NK-92 treated with Interleukin-12 subunit alpha and Interleukin-12 subunit beta, amount 100 ng/mL, for 24 hours (cell line): ENCODE data around the gene GALNT18.

Source experiments
- DNase-seq: peaks from one replicate; lab custom pipeline; 2025; lab: John Stamatoyannopoulos, UW

GALNT18 gene

GRCh38 chr11:11567936-11568650 is 53.7 kb downstream of the GALNT18 start:
- DNase-seq, result no peak

- DNase-seq, result no peak
These were observed 56.2 kb downstream of the GALNT18 start for GRCh38 chr11:11565636-11566035.

- DNase-seq, result no peak
These were observed 58.4 kb downstream of the GALNT18 start for GRCh38 chr11:11563200-11563975.

GRCh38 chr11:11561991-11562390 is 59.8 kb downstream of the GALNT18 start:
- DNase-seq, result no peak

- DNase-seq, result no peak
These were observed 63.0 kb downstream of the GALNT18 start for GRCh38 chr11:11558826-11559225.

GRCh38 chr11:11558396-11558795 is 63.4 kb downstream of the GALNT18 start:
- no peak for DNase-seq

GRCh38 chr11:11555208-11555607 is 66.6 kb downstream of the GALNT18 start:
- no peak for DNase-seq

GRCh38 chr11:11553573-11553972 is 68.2 kb downstream of the GALNT18 start:
- DNase-seq, result no peak

GRCh38 chr11:11552529-11553087 is 69.2 kb downstream of the GALNT18 start:
- no peak for DNase-seq

- DNase-seq, result no peak
These were observed 71.3 kb downstream of the GALNT18 start for GRCh38 chr11:11550534-11550933.

- DNase-seq, result no peak
These were observed 76.2 kb downstream of the GALNT18 start for GRCh38 chr11:11545285-11546275.

GRCh38 chr11:11543656-11544055 is 78.1 kb downstream of the GALNT18 start:
- no peak for DNase-seq

GRCh38 chr11:11540157-11540556 is 81.6 kb downstream of the GALNT18 start:
- no peak for DNase-seq

- no peak for DNase-seq
These were observed 83.4 kb downstream of the GALNT18 start for GRCh38 chr11:11538277-11538960.

- no peak for DNase-seq
These were observed 83.9 kb downstream of the GALNT18 start for GRCh38 chr11:11537871-11538270.

GRCh38 chr11:11537372-11537771 is 84.4 kb downstream of the GALNT18 start:
- no peak for DNase-seq

GRCh38 chr11:11536650-11537049 is 85.2 kb downstream of the GALNT18 start:
- DNase-seq, result no peak

GRCh38 chr11:11535611-11536010 is 86.2 kb downstream of the GALNT18 start:
- no peak for DNase-seq

GRCh38 chr11:11534981-11535380 is 86.8 kb downstream of the GALNT18 start:
- DNase-seq, result no peak

GRCh38 chr11:11533751-11534150 is 88.1 kb downstream of the GALNT18 start:
- DNase-seq, result no peak

- no peak for DNase-seq
These were observed 88.7 kb downstream of the GALNT18 start for GRCh38 chr11:11533057-11533456.
